Endothelial cell of umbilical vein (primary cell): ENCODE results near the gene KIAA1549. TPM values are rescaled to one million over a fixed set of nuclear protein-coding genes. Genes with fewer than 3 reads are reported as not detected.

Source experiments
- BruUV-seq: library from RNA; stranded (reverse); fragments of 400-500 nt; replicated peaks from 2 replicates; lab custom pipeline; 2021; lab: Mats Ljungman, UMichigan
- CTCF ChIA-PET: fragments of 300-600, 350-600 bp; sonication (Branson Sonifier 250); formaldehyde crosslinking; loops from one replicate; lab custom pipeline; 2021; ENCODE audit warnings: antibody characterized with exemption, inconsistent platforms; lab: Charles Lee
- POLR2A ChIA-PET: fragments of 300-600, 350-600 bp; sonication (Branson Sonifier 250); formaldehyde crosslinking; loops from one replicate; lab custom pipeline; 2021; ENCODE audit warnings: antibody characterized with exemption, inconsistent platforms; lab: Charles Lee
- DNase-seq: peaks from one replicate; pipeline ENCODE4 v3.0.0-alpha.2; 2011; ENCODE audit warnings: low read depth, low spot score
- FAIRE-seq: peaks from 2 replicates; lab custom pipeline; 2011; peaks lifted over from hg19 to GRCh38; lab: Jason Lieb, UNC
- H2AFZ ChIP-seq: 2 replicates; pipeline ENCODE4 v1.6.0; 2012; ENCODE audit warnings: low read depth, low read length, control low read depth, inconsistent platforms
- H3K27ac ChIP-seq: 2 replicates; pipeline ENCODE4 v1.5.1; 2011; ENCODE audit warnings: low read depth, mild to moderate bottlenecking, control low read depth, low read length, moderate library complexity; ENCODE audit not compliant: insufficient read depth
- H3K27me3 ChIP-seq, 2 experiments: 2 replicates each; pipeline versions ENCODE4 v1.6.0 to v1.6.1; 2011; ENCODE audit warnings: low read length in 2 of 2, mixed read lengths in 1 of 2; ENCODE audit not compliant: control insufficient read depth in 2 of 2, insufficient read depth in 2 of 2
- H3K36me3 ChIP-seq, 2 experiments: 2 replicates in 1 of 2; 3 replicates in 1 of 2; pipeline ENCODE4 v1.5.1; 2011; ENCODE audit warnings: low read length in 2 of 2, mild to moderate bottlenecking in 1 of 2, moderate library complexity in 1 of 2; ENCODE audit not compliant: control insufficient read depth in 2 of 2, insufficient read depth in 2 of 2; ENCODE audit errors: extremely low read depth in 1 of 2
- H3K4me1 ChIP-seq: 3 replicates; pipeline ENCODE4 v1.5.1; 2011; ENCODE audit warnings: mild to moderate bottlenecking, low read length; ENCODE audit not compliant: control insufficient read depth, insufficient read depth; ENCODE audit errors: extremely low read depth
- H3K4me2 ChIP-seq: 2 replicates; pipeline ENCODE4 v1.6.1; 2011; ENCODE audit warnings: low read length, control low read depth, mixed read lengths; ENCODE audit not compliant: insufficient read depth
- H3K4me3 ChIP-seq, 3 experiments: fragments of 200-600 bp in 1 of 3; sonication (generic), shearing (Covaris generic) in 1 of 3; replicated peaks in 1 of 3; 2 replicates each; pipeline ENCODE4 v1.5.1; 2011 to 2016; ENCODE audit warnings: control low read depth in 3 of 3, low read length in 3 of 3, mild to moderate bottlenecking in 2 of 3, inconsistent platforms in 1 of 3, low read depth in 1 of 3, moderate library complexity in 1 of 3; ENCODE audit not compliant: insufficient read depth in 1 of 3
- H3K79me2 ChIP-seq: 2 replicates; pipeline ENCODE4 v1.6.0; 2012; ENCODE audit warnings: low read length, inconsistent platforms; ENCODE audit not compliant: control insufficient read depth, insufficient read depth
- H3K9ac ChIP-seq: replicated peaks from 2 replicates; pipeline ENCODE3; 2011; ENCODE audit warnings: low read length, control low read depth; ENCODE audit not compliant: insufficient read depth; ENCODE audit errors: extremely low read depth
- H3K9me1 ChIP-seq: replicated peaks from 3 replicates; pipeline ENCODE4 v1.6.0; 2011; ENCODE audit warnings: mild to moderate bottlenecking, low read length; ENCODE audit not compliant: control insufficient read depth, insufficient read depth; ENCODE audit errors: extremely low read depth
- H3K9me3 ChIP-seq: replicated peaks from 2 replicates; pipeline ENCODE4 v1.5.1; 2012; ENCODE audit warnings: low read length, inconsistent platforms; ENCODE audit not compliant: control insufficient read depth, insufficient read depth
- H4K20me1 ChIP-seq: replicated peaks from 2 replicates; pipeline ENCODE3; 2011; ENCODE audit warnings: mild to moderate bottlenecking, low read length; ENCODE audit not compliant: control insufficient read depth, insufficient read depth; ENCODE audit errors: extremely low read depth
- FOS ChIP-seq: IDR thresholded peaks from 2 replicates; pipeline ENCODE4 v1.6.1; 2011; ENCODE audit warnings: mild to moderate bottlenecking, low read length, moderate library complexity, borderline replicate concordance; ENCODE audit not compliant: insufficient read depth
- GATA2 ChIP-seq: IDR thresholded peaks from 2 replicates; pipeline ENCODE4 v1.7.0; 2011; ENCODE audit warnings: low read depth, mild to moderate bottlenecking, moderate library complexity, mixed read lengths, low read length; ENCODE audit not compliant: insufficient read length, insufficient read depth
- JUN ChIP-seq: IDR thresholded peaks from 2 replicates; pipeline ENCODE4 v1.6.1; 2011; ENCODE audit warnings: borderline replicate concordance, low read depth; ENCODE audit not compliant: insufficient read length, insufficient read depth
- MAX ChIP-seq: IDR thresholded peaks from 2 replicates; pipeline ENCODE4 v1.6.1; 2011; ENCODE audit not compliant: insufficient read depth, insufficient read length
- MYC ChIP-seq: IDR thresholded peaks from one replicate; pipeline ENCODE4 v1.6.1; 2011; ENCODE audit warnings: mild to moderate bottlenecking, low read depth, low read length
- POLR2A ChIP-seq: IDR thresholded peaks from 2 replicates; pipeline ENCODE4 v1.6.1; 2012; ENCODE audit warnings: low read depth, mild to moderate bottlenecking, control low read depth, low read length
- POLR2AphosphoS5 ChIP-seq: IDR thresholded peaks from 2 replicates; pipeline ENCODE4 v1.6.1; 2012; ENCODE audit warnings: low read depth, mild to moderate bottlenecking, control low read depth, low read length, moderate library complexity; ENCODE audit not compliant: insufficient read depth
- dilution Hi-C: fragments of 300-500 bp; cut with MboI; formaldehyde crosslinking; loops from one replicate; pipeline ENCODE4 v1.15.0; 2019; ENCODE audit warnings: low sequenced_read_pairs; ENCODE audit not compliant: extremely low pct_ligation_motif_present
- intact Hi-C: fragments of 100-400 bp; cut with micrococcal nuclease; formaldehyde crosslinking; loops from one replicate; pipeline ENCODE4 v1.10.0; 2022
- polyA plus RNA-seq, 4 experiments: library from polyadenylated mRNA; depleted of rRNA in 3 of 4; stranded (reverse) in 3 of 4; unstranded in 1 of 4; fragments of >200 nt; gene quantifications; 2 replicates each; pipeline versions ENCODE4 v1.2.1 to v1.2.3, GENCODE V29; 2011 to 2012; ENCODE audit warnings: missing spikeins in 1 of 4
- total RNA-seq: library from RNA; stranded (reverse); gene quantifications from 2 replicates; pipeline ENCODE4 v1.2.3, GENCODE V29; 2021
- TF ChIP-seq, protein P1 (sequence below), 2 donors: IDR thresholded peaks; 1 replicate in 1 of 2; 2 replicates in 1 of 2; pipeline ENCODE4 v1.5.1; 2011; ENCODE audit warnings: low read length in 2 of 2, mild to moderate bottlenecking in 2 of 2, moderate library complexity in 2 of 2, control low read depth in 1 of 2, inconsistent platforms in 1 of 2, low read depth in 1 of 2; ENCODE audit not compliant: insufficient read depth in 1 of 2; ENCODE audit errors: extremely low read depth in 1 of 2

The KIAA1549 gene
- total and polyA plus RNA-seq, 2 donors (not counting 3 experiments of a cell fraction or from before 2014, with no cell fraction given): 4.6 to 10.9 TPM

GRCh38 chr7:138819625-138820024, 161.6 kb downstream of the KIAA1549 start:
- H3K4me3 ChIP-seq: no peak overlapping the region
- no peaks in the 10 kb centered on the region for H3K36me3 ChIP-seq
- intact Hi-C loops (no loop called here), dilution Hi-C loops (no loop called here)
- FAIRE-seq (peak; percentile 43), DNase-seq (no peak)
- H3K4me1 ChIP-seq: no peaks in the 10 kb centered on the region
- no peak overlapping the region for H3K9ac ChIP-seq
- TF ChIP-seq GATA2 (no peak), FOS (no peak), MYC (no peak), MAX (no peak), POLR2A (no peak), JUN (no peak)
- H3K79me2 ChIP-seq: no peaks in the 10 kb centered on the region
- POLR2A ChIA-PET: no interaction called here
- no peaks in the 10 kb centered on the region for H3K9me1 ChIP-seq
- H3K27me3 ChIP-seq: no peaks in the 10 kb centered on the region
- H3K9me3 ChIP-seq: no peaks in the 10 kb centered on the region
- no peaks in the 10 kb centered on the region for H4K20me1 ChIP-seq
- H2AFZ ChIP-seq: no peak overlapping the region
- no peak overlapping the region for H3K27ac ChIP-seq
- CTCF ChIA-PET: interaction anchor here (1.6 kb wide), 1 partner anchor 10 kb away, joined by 3 read pairs; no protein-coding TSS in a partner anchor
- no peak overlapping the region for H3K4me2 ChIP-seq
- BruUV-seq: no TSS peak

DNA sequence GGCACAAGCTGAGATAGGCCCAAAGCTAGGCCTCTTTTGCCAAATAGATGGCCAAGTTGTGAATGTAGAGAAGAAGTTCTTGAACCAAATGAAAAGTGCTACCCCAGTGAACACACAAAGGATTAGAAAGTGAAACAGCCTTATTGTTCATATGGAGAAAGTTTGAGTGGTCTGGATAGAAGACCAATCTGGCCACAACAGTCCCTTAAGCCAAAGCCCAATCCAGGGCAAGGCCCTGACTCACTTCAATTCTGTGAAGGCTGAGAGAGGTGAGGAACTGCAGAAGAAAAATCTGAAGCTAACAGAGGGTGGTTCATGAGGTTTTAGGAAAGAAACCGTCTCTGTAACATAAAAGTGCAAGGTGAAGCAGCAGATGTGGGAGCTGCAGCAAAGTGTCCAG, 164.5 kb downstream of the KIAA1549 start:
- no peaks in the 10 kb centered on the region for H4K20me1 ChIP-seq
- H3K27me3 ChIP-seq: no peaks in the 10 kb centered on the region
- H3K27ac ChIP-seq: no peak overlapping the region
- intact Hi-C loops (no loop called here), dilution Hi-C loops (no loop called here)
- H3K79me2 ChIP-seq: no peaks in the 10 kb centered on the region
- ChIA-PET POLR2A (no interaction called here), CTCF (no interaction called here)
- H3K4me1 ChIP-seq: no peaks in the 10 kb centered on the region
- no peaks in the 10 kb centered on the region for H3K36me3 ChIP-seq
- DNase-seq (no peak), FAIRE-seq (no peak)
- no peak overlapping the region for H3K4me2 ChIP-seq
- H3K9me3 ChIP-seq: no peaks in the 10 kb centered on the region
- H3K4me3 ChIP-seq: no peak overlapping the region
- no TSS peak for BruUV-seq
- TF ChIP-seq FOS (no peak), MAX (no peak), POLR2AphosphoS5 (no peak), MYC (no peak)
- TF ChIP-seq, protein P1, sequence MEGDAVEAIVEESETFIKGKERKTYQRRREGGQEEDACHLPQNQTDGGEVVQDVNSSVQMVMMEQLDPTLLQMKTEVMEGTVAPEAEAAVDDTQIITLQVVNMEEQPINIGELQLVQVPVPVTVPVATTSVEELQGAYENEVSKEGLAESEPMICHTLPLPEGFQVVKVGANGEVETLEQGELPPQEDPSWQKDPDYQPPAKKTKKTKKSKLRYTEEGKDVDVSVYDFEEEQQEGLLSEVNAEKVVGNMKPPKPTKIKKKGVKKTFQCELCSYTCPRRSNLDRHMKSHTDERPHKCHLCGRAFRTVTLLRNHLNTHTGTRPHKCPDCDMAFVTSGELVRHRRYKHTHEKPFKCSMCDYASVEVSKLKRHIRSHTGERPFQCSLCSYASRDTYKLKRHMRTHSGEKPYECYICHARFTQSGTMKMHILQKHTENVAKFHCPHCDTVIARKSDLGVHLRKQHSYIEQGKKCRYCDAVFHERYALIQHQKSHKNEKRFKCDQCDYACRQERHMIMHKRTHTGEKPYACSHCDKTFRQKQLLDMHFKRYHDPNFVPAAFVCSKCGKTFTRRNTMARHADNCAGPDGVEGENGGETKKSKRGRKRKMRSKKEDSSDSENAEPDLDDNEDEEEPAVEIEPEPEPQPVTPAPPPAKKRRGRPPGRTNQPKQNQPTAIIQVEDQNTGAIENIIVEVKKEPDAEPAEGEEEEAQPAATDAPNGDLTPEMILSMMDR (IDR thresholded peaks at IDR 0.05; ENCODE audit: extremely low read depth in 1 of 2, insufficient read depth in 1 of 2, low read depth in 1 of 2, low read length in 2 of 2): no peak
- no peak overlapping the region for H3K9ac ChIP-seq
- no peak overlapping the region for H2AFZ ChIP-seq
- H3K9me1 ChIP-seq: no peaks in the 10 kb centered on the region
